Chondrocyte (in vitro differentiated cells): Measurements from ENCODE around the gene PPFIBP1. TPM values are rescaled to one million over a fixed set of nuclear protein-coding genes. Genes with fewer than 3 reads are reported as not detected.

Experiments used
- DNase-seq: peaks from one replicate; pipeline ENCODE4 v3.0.0; 2021; ENCODE audit warnings: mixed read lengths, low spot score
- H3K27ac Mint-ChIP-seq: one replicate; pipeline ENCODE4 v1.8.0; 2021; ENCODE audit warnings: mild to moderate bottlenecking, moderate library complexity, mixed read lengths; ENCODE audit not compliant: unreplicated experiment
- H3K27me3 Mint-ChIP-seq: 2 replicates; pipeline ENCODE4 v1.8.0; 2021; ENCODE audit warnings: low read depth, mixed read lengths
- H3K36me3 Mint-ChIP-seq: 2 replicates; pipeline ENCODE4 v1.8.0; 2021; ENCODE audit warnings: low read depth, mixed read lengths
- H3K4me1 Mint-ChIP-seq: 2 replicates; pipeline ENCODE4 v1.8.0; 2021; ENCODE audit warnings: low read depth, mild to moderate bottlenecking, mixed read lengths
- H3K4me3 Mint-ChIP-seq: one replicate; pipeline ENCODE4 v1.8.0; 2021; ENCODE audit warnings: mild to moderate bottlenecking, moderate library complexity, mixed read lengths; ENCODE audit not compliant: unreplicated experiment
- H3K9me3 Mint-ChIP-seq: 2 replicates; pipeline ENCODE4 v1.8.0; 2021; ENCODE audit warnings: low read depth, mixed read lengths
- total RNA-seq: library from RNA; stranded (reverse); gene quantifications from 3 replicates; pipeline ENCODE4 v1.2.1, GENCODE V29; 2021
- TF ChIP-seq, protein P1 (sequence below): fragments of 200-600 bp; sonication (generic); IDR thresholded peaks from 2 replicates; pipeline ENCODE4 v1.5.0; 2021; ENCODE audit warnings: antibody characterized with exemption, mild to moderate bottlenecking, moderate library complexity

The PPFIBP1 gene
- total RNA-seq, 1 donor from 2014 or later = 85.0 TPM

DNA sequence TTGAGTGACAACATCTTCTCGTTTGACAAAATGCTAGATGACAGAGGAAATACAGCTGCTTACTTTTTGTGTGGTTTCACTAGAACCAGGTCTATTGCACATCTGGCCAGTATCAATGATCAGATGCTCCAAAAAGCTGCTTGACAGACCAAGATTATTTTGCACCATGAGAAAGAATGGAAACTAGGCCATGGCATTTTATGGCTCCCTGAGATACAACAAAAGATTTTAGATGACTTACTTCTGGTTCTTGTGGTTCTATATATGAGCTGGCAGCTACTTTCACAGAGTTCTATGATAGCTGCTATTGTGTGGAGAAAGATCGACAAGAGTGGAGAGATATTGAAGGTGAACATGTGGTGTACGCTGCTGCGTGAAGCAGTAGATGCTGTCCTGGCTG is 25.9 kb upstream of the PPFIBP1 start:
- no peak for DNase-seq
- Mint-ChIP-seq H3K4me1 (no peaks in the 10 kb centered on the region), H3K27me3 (no peaks in the 10 kb centered on the region), H3K4me3 (no peak overlapping the region), H3K36me3 (no peaks in the 10 kb centered on the region), H3K9me3 (no peaks in the 10 kb centered on the region), H3K27ac (no peak overlapping the region)
- TF ChIP-seq, protein P1, sequence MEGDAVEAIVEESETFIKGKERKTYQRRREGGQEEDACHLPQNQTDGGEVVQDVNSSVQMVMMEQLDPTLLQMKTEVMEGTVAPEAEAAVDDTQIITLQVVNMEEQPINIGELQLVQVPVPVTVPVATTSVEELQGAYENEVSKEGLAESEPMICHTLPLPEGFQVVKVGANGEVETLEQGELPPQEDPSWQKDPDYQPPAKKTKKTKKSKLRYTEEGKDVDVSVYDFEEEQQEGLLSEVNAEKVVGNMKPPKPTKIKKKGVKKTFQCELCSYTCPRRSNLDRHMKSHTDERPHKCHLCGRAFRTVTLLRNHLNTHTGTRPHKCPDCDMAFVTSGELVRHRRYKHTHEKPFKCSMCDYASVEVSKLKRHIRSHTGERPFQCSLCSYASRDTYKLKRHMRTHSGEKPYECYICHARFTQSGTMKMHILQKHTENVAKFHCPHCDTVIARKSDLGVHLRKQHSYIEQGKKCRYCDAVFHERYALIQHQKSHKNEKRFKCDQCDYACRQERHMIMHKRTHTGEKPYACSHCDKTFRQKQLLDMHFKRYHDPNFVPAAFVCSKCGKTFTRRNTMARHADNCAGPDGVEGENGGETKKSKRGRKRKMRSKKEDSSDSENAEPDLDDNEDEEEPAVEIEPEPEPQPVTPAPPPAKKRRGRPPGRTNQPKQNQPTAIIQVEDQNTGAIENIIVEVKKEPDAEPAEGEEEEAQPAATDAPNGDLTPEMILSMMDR = no peak

DNA sequence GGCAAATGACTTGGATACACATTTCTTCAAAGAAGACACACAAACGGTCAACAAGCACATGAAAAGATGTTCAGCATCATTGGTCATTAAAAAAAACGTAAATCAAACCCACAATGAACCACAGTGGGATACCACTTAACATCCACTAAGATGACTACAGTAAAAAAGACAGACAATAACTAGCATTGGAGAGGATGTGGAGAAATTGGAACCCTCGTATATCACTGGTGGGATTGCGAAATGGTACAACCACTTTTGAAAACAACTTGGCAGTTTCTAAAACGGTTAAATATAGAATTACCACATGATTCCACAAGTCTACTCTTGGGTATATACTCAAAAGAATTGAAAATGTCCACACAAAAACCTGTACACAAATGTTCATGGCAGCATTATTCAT is 25.2 kb upstream of the PPFIBP1 start:
- Mint-ChIP-seq H3K9me3 (no peaks in the 10 kb centered on the region), H3K36me3 (no peaks in the 10 kb centered on the region), H3K4me3 (no peak overlapping the region), H3K27ac (no peak overlapping the region), H3K4me1 (no peaks in the 10 kb centered on the region), H3K27me3 (no peaks in the 10 kb centered on the region)
- no peak for DNase-seq
- TF ChIP-seq, protein P1 = no peak

DNA sequence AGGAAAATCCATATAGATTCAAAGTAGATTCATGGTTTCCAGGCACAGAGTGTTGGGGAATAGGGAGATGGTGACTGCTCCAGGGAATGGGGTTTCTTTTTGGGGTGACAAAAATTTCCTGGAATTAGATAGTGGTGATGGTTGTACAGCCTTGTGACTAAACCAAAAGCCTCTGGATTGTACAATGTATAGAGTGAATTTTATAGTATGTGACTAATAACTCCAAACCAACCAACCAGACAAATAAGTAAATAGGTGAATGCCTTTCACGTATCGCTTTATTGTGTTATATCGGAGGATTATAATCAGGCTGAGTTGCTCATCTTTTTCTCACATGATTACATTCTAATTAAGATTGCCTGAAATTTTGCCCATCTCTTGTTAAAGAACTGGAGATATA is 24.6 kb upstream of the PPFIBP1 start:
- Mint-ChIP-seq H3K9me3 (no peaks in the 10 kb centered on the region), H3K4me3 (no peak overlapping the region), H3K27ac (no peak overlapping the region), H3K27me3 (no peaks in the 10 kb centered on the region), H3K4me1 (peaks cover 1% of the 10 kb centered on the region), H3K36me3 (no peaks in the 10 kb centered on the region)
- TF ChIP-seq, protein P1 = no peak
- DNase-seq = no peak

DNA sequence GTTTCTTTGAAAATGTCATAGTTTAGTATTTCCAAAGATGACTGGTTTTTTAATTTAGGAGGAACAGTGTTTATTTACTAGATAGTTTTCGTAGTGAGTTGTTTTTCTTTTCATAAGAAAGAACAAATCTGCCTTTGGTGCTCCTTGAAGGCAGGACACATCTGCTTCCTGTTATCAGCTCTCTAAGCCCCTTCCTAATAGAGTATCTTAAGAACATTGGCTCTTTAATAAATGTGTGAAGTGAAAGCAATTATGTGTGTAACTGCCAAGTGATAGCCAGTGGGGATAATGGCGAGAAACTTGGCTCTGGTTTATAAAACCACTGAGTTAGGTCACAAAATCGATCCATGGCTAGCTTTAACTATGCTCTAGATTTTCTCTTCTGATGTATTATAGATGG is 23.5 kb upstream of the PPFIBP1 start:
- H3K36me3 Mint-ChIP-seq = no peaks in the 10 kb centered on the region
- H3K27me3 Mint-ChIP-seq = no peaks in the 10 kb centered on the region
- H3K4me1 Mint-ChIP-seq = peaks cover 13% of the 10 kb centered on the region
- H3K4me3 Mint-ChIP-seq = no peak overlapping the region
- no peaks in the 10 kb centered on the region for H3K9me3 Mint-ChIP-seq
- H3K27ac Mint-ChIP-seq = no peak overlapping the region
- DNase-seq = no peak
- TF ChIP-seq, protein P1 = no peak

DNA sequence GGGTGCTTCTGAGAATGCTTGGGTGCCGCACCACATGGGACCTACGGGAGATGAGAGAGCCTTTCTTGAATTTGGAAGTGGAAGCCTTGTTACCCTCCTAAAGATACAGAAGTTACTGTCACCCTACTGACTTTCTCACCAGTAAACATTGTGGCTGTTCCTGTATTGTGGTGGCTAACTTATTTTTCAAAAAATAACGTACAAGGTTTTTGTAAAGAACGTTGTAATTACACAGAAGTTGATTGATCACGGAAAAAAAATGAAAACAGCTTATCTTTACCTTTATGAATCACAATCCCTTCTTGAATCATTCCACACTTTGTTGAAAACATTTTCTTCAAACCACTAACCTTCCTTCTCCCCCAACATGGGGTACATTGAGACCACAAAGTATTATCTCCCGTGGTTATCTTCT is 22.0 kb upstream of the PPFIBP1 start:
- TF ChIP-seq, protein P1 = no peak
- H3K36me3 Mint-ChIP-seq = no peaks in the 10 kb centered on the region
- H3K9me3 Mint-ChIP-seq = peaks cover 3% of the 10 kb centered on the region

More for the DNA sequence above, 22.0 kb upstream of the PPFIBP1 start:
- Mint-ChIP-seq H3K4me3 (no peak overlapping the region), H3K27ac (no peak overlapping the region), H3K27me3 (no peaks in the 10 kb centered on the region), H3K4me1 (peaks cover 17% of the 10 kb centered on the region)
- no peak for DNase-seq
